Measurements from ENCODE around the gene ACKR2. TPM values are rescaled to one million over a fixed set of nuclear protein-coding genes. Genes with fewer than 3 reads are reported as not detected.

The ACKR2 gene
- total and polyA plus RNA-seq, 4 donors: 0.26 to 7.8 (median 3.1) TPM; not detected in 1

- H3K27ac ChIP-seq (ENCODE audit: low read depth in 1 of 2, low read length in 2 of 2): no peak overlapping the region
- ATAC-seq (ENCODE audit: low FRiP score) (no peak), DNase-seq (no peak)
- no peaks in the 10 kb centered on the region for H3K27me3 ChIP-seq (ENCODE audit: control insufficient read depth in 1 of 2, insufficient read depth in 2 of 2, low read length in 1 of 2)
- intact Hi-C loops (cut with DNase I): no loop called here
- H3K4me1 ChIP-seq (ENCODE audit: control insufficient read depth in 1 of 2, insufficient read depth in 2 of 2, low read length in 2 of 2): no peaks in the 10 kb centered on the region
- 96 to 100% methylated on average over 1 of the region's 1 CpG for WGBS, 2 donors
- H3K4me3 ChIP-seq (ENCODE audit: low read length in 2 of 2): no peak overlapping the region
- no peaks in the 10 kb centered on the region for H3K9me3 ChIP-seq (ENCODE audit: control insufficient read depth, low read length)
- H3K36me3 ChIP-seq (ENCODE audit: control insufficient read depth in 1 of 2, insufficient read depth in 2 of 2, low read length in 1 of 2): peaks cover 0 to 1% of the 10 kb centered on the region in 2 donors
Observed at GRCh38 chr3:42892169-42892568, 82.9 kb downstream of the ACKR2 start.

DNA sequence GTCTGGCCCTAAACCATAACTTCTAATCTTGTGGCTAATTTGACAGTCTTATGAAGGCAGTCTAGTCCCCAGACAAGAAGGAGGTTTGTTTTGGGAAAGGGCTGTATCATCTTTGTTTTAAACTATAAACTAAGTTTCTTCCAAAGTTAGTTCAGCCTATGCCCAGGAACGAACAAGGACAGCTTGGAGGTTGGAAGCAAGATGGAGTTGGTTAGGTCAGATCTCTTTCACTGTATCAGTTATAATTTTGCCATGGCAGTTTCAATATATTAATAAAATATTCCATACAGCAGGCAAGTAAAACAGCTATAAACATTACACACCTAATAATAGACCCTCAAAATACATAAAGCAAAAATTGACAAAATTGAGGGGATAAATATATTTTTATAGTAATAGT, 83.6 kb downstream of the ACKR2 start:
- intact Hi-C loops (cut with DNase I): no loop called here
- H3K27me3 ChIP-seq (ENCODE audit: control insufficient read depth in 1 of 2, insufficient read depth in 2 of 2, low read length in 1 of 2): no peaks in the 10 kb centered on the region
- no peak overlapping the region for H3K4me3 ChIP-seq (ENCODE audit: low read length in 2 of 2)
- no peak for DNase-seq
- ATAC-seq (ENCODE audit: low FRiP score): no peak
- 94% methylated on average over 1 of the region's 1 CpG for WGBS, 2 donors
- no peaks in the 10 kb centered on the region for H3K4me1 ChIP-seq (ENCODE audit: control insufficient read depth in 1 of 2, insufficient read depth in 2 of 2, low read length in 2 of 2)
- H3K36me3 ChIP-seq (ENCODE audit: control insufficient read depth in 1 of 2, insufficient read depth in 2 of 2, low read length in 1 of 2): no peaks in the 10 kb centered on the region
- no peak overlapping the region for H3K27ac ChIP-seq (ENCODE audit: low read depth in 1 of 2, low read length in 2 of 2)
- H3K9me3 ChIP-seq (ENCODE audit: control insufficient read depth, low read length): no peaks in the 10 kb centered on the region

DNA sequence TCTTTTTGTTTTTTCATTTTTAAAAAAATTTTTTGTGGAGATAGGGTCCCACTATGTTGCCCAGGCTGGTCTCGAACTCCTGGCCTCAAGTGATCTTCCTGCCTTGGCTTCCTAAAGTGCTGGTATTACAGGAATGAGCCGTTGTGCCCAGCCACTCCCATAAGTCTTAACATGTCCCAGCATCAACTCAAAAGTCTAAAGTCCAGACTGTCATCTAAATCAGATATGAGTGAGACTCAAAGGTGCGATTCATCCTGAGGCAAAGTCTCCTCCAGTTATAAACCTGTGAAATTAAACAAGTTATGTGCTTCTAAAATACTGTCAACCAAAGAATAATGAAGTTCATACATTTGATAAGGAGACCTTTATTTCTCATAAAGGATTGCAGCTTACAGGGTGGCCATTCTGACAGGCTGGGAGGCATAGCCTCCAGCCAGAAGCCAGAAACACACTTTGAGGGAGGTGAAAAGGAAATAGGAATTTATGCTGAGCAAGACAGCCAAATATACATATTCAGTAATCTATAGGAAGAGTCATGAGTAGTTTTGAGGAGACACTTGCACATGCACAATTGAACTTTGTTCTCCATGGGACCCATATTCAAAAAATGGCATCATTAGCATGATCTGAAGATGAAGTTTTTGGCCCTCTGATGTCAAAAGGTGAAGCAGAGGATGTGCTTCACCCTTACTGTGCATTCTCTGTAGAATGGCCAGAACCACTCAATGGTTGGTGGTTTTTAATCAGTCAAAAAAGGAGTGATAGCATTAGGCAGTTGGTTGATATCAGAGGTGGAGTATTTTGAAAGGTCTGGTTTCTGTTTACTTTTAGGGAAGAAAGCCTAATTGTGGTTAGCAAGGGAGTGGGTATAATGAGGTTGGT, 85.7 kb downstream of the ACKR2 start:
- H3K27ac ChIP-seq (ENCODE audit: low read depth in 1 of 2, low read length in 2 of 2): no peak overlapping the region
- 72 to 81% methylated on average over 3 of the region's 3 CpGs for WGBS, 2 donors
- no peaks in the 10 kb centered on the region for H3K4me1 ChIP-seq (ENCODE audit: control insufficient read depth in 1 of 2, insufficient read depth in 2 of 2, low read length in 2 of 2)
- no peaks in the 10 kb centered on the region for H3K9me3 ChIP-seq (ENCODE audit: control insufficient read depth, low read length)
- intact Hi-C loops (cut with DNase I): no loop called here
- H3K36me3 ChIP-seq (ENCODE audit: control insufficient read depth in 1 of 2, insufficient read depth in 2 of 2, low read length in 1 of 2): no peaks in the 10 kb centered on the region
- no peak for DNase-seq
- no peaks in the 10 kb centered on the region for H3K27me3 ChIP-seq (ENCODE audit: control insufficient read depth in 1 of 2, insufficient read depth in 2 of 2, low read length in 1 of 2)
- no peak for ATAC-seq (ENCODE audit: low FRiP score)
- no peak overlapping the region for H3K4me3 ChIP-seq (ENCODE audit: low read length in 2 of 2)

GRCh38 chr3:42895580-42895868, 86.3 kb downstream of the ACKR2 start:
- intact Hi-C loops (cut with DNase I): no loop called here
- no peaks in the 10 kb centered on the region for H3K36me3 ChIP-seq (ENCODE audit: control insufficient read depth in 1 of 2, insufficient read depth in 2 of 2, low read length in 1 of 2)

GRCh38 chr3:42898896-42899675, 89.8 kb downstream of the ACKR2 start:
- Histone ChIP-seq H3K4me1 (ENCODE audit: control insufficient read depth in 1 of 2, insufficient read depth in 2 of 2, low read length in 2 of 2) (no peaks in the 10 kb centered on the region), H3K36me3 (ENCODE audit: control insufficient read depth in 1 of 2, insufficient read depth in 2 of 2, low read length in 1 of 2) (no peaks in the 10 kb centered on the region), H3K27me3 (ENCODE audit: control insufficient read depth in 1 of 2, insufficient read depth in 2 of 2, low read length in 1 of 2) (no peaks in the 10 kb centered on the region), H3K27ac (ENCODE audit: low read depth in 1 of 2, low read length in 2 of 2) (no peak overlapping the region), H3K4me3 (ENCODE audit: low read length in 2 of 2) (no peak overlapping the region), H3K9me3 (ENCODE audit: control insufficient read depth, low read length) (no peaks in the 10 kb centered on the region)
- intact Hi-C loops (cut with DNase I): no loop called here
- DNase-seq (no peak), ATAC-seq (ENCODE audit: low FRiP score) (no peak)

More at GRCh38 chr3:42895580-42895868, 86.3 kb downstream of the ACKR2 start:
- no peak overlapping the region for H3K4me3 ChIP-seq (ENCODE audit: low read length in 2 of 2)
- ATAC-seq (ENCODE audit: low FRiP score) (no peak), DNase-seq (no peak)
- H3K27me3 ChIP-seq (ENCODE audit: control insufficient read depth in 1 of 2, insufficient read depth in 2 of 2, low read length in 1 of 2): no peaks in the 10 kb centered on the region
- no peaks in the 10 kb centered on the region for H3K4me1 ChIP-seq (ENCODE audit: control insufficient read depth in 1 of 2, insufficient read depth in 2 of 2, low read length in 2 of 2)
- no peak overlapping the region for H3K27ac ChIP-seq (ENCODE audit: low read depth in 1 of 2, low read length in 2 of 2)
- no peaks in the 10 kb centered on the region for H3K9me3 ChIP-seq (ENCODE audit: control insufficient read depth, low read length)

DNA sequence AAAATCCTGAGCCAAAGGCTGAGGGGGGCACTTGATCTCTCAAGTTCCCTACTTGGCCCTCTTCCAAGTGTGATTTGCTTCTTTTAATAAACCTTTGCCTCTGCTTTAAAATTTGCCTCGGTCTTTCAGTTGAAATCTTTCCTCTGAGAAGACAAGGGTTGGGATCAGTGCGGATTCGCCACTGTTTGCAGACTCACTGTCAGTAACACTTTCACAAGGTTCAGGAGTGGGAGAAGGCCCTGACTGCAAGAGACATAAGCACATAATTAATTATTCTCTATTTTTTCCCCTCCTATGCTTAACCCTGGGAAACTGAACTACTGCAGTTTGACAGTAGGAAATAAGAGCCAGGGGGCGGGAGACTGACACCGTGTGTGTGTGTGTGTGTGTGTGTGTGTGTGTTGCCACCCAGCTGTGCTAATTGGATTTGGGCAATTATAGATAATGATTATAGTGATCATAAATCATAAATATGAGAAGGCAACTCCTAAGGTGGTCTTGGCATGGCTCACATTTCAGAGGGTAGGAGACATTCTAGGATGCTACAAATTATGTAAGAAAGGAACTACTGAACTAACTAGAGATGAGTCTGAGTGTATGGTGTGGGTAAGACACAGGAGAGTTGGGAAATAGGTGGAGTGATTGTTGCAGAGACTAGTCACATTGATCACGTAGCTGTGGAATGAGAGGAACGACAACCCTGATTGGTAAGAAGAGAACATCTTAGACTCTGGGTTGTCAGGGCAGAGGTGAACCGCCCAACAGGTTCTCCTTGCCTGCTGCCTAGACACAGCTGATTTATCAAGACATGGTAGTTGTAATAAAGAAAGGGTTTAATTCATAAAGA, 91.2 kb downstream of the ACKR2 start:
- no peaks in the 10 kb centered on the region for H3K9me3 ChIP-seq (ENCODE audit: control insufficient read depth, low read length)
- no peaks in the 10 kb centered on the region for H3K27me3 ChIP-seq (ENCODE audit: control insufficient read depth in 1 of 2, insufficient read depth in 2 of 2, low read length in 1 of 2)
- DNase-seq: no peak
- H3K27ac ChIP-seq (ENCODE audit: low read depth in 1 of 2, low read length in 2 of 2): no peak overlapping the region
- H3K36me3 ChIP-seq (ENCODE audit: control insufficient read depth in 1 of 2, insufficient read depth in 2 of 2, low read length in 1 of 2): no peaks in the 10 kb centered on the region
- H3K4me3 ChIP-seq (ENCODE audit: low read length in 2 of 2): no peak overlapping the region
- no peaks in the 10 kb centered on the region for H3K4me1 ChIP-seq (ENCODE audit: control insufficient read depth in 1 of 2, insufficient read depth in 2 of 2, low read length in 2 of 2)
- intact Hi-C loops (cut with DNase I): no loop called here
- ATAC-seq (ENCODE audit: low FRiP score): no peak
- 76 to 84% methylated on average over 8 of the region's 8 CpGs for WGBS, 2 donors

- H3K4me1 ChIP-seq (ENCODE audit: control insufficient read depth in 1 of 2, insufficient read depth in 2 of 2, low read length in 2 of 2): no peaks in the 10 kb centered on the region
- H3K4me3 ChIP-seq (ENCODE audit: low read length in 2 of 2): no peak overlapping the region
- no peak for DNase-seq
- no peak overlapping the region for H3K27ac ChIP-seq (ENCODE audit: low read depth in 1 of 2, low read length in 2 of 2)
- no peaks in the 10 kb centered on the region for H3K27me3 ChIP-seq (ENCODE audit: control insufficient read depth in 1 of 2, insufficient read depth in 2 of 2, low read length in 1 of 2)
- intact Hi-C loops (cut with DNase I): no loop called here
- WGBS, 2 donors: 89 to 91% methylated on average over 3 of the region's 3 CpGs
- ATAC-seq (ENCODE audit: low FRiP score): no peak
- no peaks in the 10 kb centered on the region for H3K36me3 ChIP-seq (ENCODE audit: control insufficient read depth in 1 of 2, insufficient read depth in 2 of 2, low read length in 1 of 2)
- H3K9me3 ChIP-seq (ENCODE audit: control insufficient read depth, low read length): no peaks in the 10 kb centered on the region
Observed at GRCh38 chr3:42901073-42901415, 91.8 kb downstream of the ACKR2 start.

- ATAC-seq (ENCODE audit: low FRiP score) (no peak), DNase-seq (no peak)
- Histone ChIP-seq H3K27me3 (ENCODE audit: control insufficient read depth in 1 of 2, insufficient read depth in 2 of 2, low read length in 1 of 2) (no peaks in the 10 kb centered on the region), H3K4me1 (ENCODE audit: control insufficient read depth in 1 of 2, insufficient read depth in 2 of 2, low read length in 2 of 2) (no peaks in the 10 kb centered on the region), H3K4me3 (ENCODE audit: low read length in 2 of 2) (no peak overlapping the region), H3K36me3 (ENCODE audit: control insufficient read depth in 1 of 2, insufficient read depth in 2 of 2, low read length in 1 of 2) (no peaks in the 10 kb centered on the region), H3K9me3 (ENCODE audit: control insufficient read depth, low read length) (no peaks in the 10 kb centered on the region), H3K27ac (ENCODE audit: low read depth in 1 of 2, low read length in 2 of 2) (no peak overlapping the region)
- intact Hi-C loops (cut with DNase I): no loop called here
- WGBS, 2 donors: 88 to 89% methylated on average over 2 of the region's 2 CpGs
Observed at GRCh38 chr3:42902257-42902656, 93.0 kb downstream of the ACKR2 start.

Measured in aorta (tissue), 5 donors.